GM12891 (cell line): Measurements from ENCODE around the gene MCAM.

Source experiments
- DNase-seq: peaks from one replicate; pipeline ENCODE4 v3.0.0; 2011; ENCODE audit warnings: low spot score; ENCODE audit not compliant: insufficient read length
- FAIRE-seq: peaks from 2 replicates; lab custom pipeline; 2011; peaks lifted over from hg19 to GRCh38; lab: Jason Lieb, UNC
- PAX5 ChIP-seq: IDR thresholded peaks from 2 replicates; pipeline ENCODE4 v1.6.1; 2011; ENCODE audit warnings: low read length, moderate library complexity, mild to moderate bottlenecking; ENCODE audit not compliant: insufficient read depth, severe bottlenecking
- POLR2A ChIP-seq: IDR thresholded peaks from 2 replicates; pipeline ENCODE4 v1.6.1; 2011; ENCODE audit warnings: low read depth, low read length, control low read depth
- POLR2AphosphoS5 ChIP-seq: IDR thresholded peaks from 2 replicates; pipeline ENCODE4 v1.6.1; 2011; ENCODE audit warnings: low read depth, low read length, control low read depth
- POU2F2 ChIP-seq: IDR thresholded peaks from 2 replicates; pipeline ENCODE4 v1.6.1; 2011; ENCODE audit warnings: low read depth, mild to moderate bottlenecking, control low read depth, low read length, moderate library complexity
- SPI1 ChIP-seq: IDR thresholded peaks from 2 replicates; pipeline ENCODE4 v1.6.1; 2011; ENCODE audit warnings: low read depth, low read length, control low read depth
- TAF1 ChIP-seq: IDR thresholded peaks from 2 replicates; pipeline ENCODE4 v1.6.1; 2011; ENCODE audit warnings: low read depth, low read length, control low read depth

MCAM gene

DNA sequence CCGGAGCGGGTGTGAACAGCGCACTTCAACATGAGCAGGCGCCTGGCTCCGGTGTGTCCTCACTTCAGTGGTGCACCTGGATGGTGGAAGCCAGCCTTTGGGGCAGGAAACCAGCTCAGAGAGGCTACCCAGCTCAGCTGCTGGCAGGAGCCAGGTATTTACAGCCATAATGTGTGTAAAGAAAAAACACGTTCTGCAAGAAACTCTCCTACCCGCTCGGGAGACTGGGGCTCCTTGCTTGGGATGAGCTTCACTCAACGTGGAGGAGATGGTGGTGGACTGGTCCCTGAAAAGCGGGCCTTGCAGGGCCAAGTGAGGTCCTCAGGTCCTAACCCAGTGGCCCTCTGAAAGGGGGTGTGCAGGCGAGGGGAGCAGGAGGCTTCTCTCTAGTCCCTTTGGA is 7.5 kb downstream of the MCAM start:
- DNase-seq = no peak
- FAIRE-seq = no peak
- TF ChIP-seq PAX5 = no peak
- no peak for TF ChIP-seq TAF1
- no peak for TF ChIP-seq SPI1
- no peak for TF ChIP-seq POLR2A
- TF ChIP-seq POU2F2 = no peak
- TF ChIP-seq POLR2AphosphoS5 = no peak

- FAIRE-seq (no peak), DNase-seq (no peak)
- TF ChIP-seq POU2F2 (no peak), POLR2AphosphoS5 (no peak), PAX5 (no peak)
These were observed 9.0 kb downstream of the MCAM start for GRCh38 chr11:119307974-119308373.

GRCh38 chr11:119307219-119307618 is 9.7 kb downstream of the MCAM start:
- FAIRE-seq = no peak
- no peak for DNase-seq

DNA sequence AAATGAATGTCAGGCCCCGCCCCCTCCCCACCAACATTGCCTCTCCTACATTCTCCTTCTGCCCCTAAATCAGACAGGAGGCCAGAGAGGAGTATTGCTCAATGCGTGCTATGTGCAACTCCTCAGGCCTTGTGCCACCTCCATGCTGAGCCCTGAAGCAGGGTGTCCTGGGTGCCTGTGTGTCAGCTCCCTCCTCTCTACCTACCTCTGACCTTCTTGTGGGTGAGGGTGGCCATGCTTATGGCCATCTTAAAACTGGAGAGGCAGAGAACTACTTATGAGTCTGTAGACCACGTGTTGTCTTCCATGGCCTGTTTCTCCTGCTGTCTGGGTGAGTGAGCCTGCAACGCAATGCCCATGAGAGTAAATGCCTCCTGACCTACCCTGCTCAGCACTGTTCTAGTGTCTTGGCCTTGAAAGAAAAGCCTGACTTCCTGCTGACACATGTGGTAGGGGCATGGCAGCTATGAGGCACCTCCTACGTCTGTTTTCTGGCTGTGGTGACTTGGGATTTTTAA is 10.5 kb downstream of the MCAM start:
- no peak for DNase-seq
- no peak for FAIRE-seq
- no peak for TF ChIP-seq POLR2A
- no peak for TF ChIP-seq SPI1
- TF ChIP-seq POU2F2 = no peak
- TF ChIP-seq PAX5 = no peak
- no peak for TF ChIP-seq TAF1
- TF ChIP-seq POLR2AphosphoS5 = no peak

More at GRCh38 chr11:119307219-119307618, 9.7 kb downstream of the MCAM start:
- no peak for TF ChIP-seq PAX5
- no peak for TF ChIP-seq SPI1
- TF ChIP-seq POLR2A = no peak
- TF ChIP-seq POU2F2 = no peak
- no peak for TF ChIP-seq TAF1
- TF ChIP-seq POLR2AphosphoS5 = no peak

- FAIRE-seq (no peak), DNase-seq (no peak)
- TF ChIP-seq PAX5 (no peak), POU2F2 (no peak), POLR2AphosphoS5 (no peak), POLR2A (no peak), TAF1 (no peak), SPI1 (no peak)
These were observed 11.2 kb downstream of the MCAM start for GRCh38 chr11:119305556-119306372.

- no peak for TF ChIP-seq SPI1
- TF ChIP-seq POLR2A = no peak
- no peak for TF ChIP-seq TAF1
- TF ChIP-seq POLR2AphosphoS5 = no peak
- no peak for TF ChIP-seq PAX5
- no peak for TF ChIP-seq POU2F2
- no peak for FAIRE-seq
- no peak for DNase-seq
These were observed 13.7 kb downstream of the MCAM start for GRCh38 chr11:119303227-119303718.

DNA sequence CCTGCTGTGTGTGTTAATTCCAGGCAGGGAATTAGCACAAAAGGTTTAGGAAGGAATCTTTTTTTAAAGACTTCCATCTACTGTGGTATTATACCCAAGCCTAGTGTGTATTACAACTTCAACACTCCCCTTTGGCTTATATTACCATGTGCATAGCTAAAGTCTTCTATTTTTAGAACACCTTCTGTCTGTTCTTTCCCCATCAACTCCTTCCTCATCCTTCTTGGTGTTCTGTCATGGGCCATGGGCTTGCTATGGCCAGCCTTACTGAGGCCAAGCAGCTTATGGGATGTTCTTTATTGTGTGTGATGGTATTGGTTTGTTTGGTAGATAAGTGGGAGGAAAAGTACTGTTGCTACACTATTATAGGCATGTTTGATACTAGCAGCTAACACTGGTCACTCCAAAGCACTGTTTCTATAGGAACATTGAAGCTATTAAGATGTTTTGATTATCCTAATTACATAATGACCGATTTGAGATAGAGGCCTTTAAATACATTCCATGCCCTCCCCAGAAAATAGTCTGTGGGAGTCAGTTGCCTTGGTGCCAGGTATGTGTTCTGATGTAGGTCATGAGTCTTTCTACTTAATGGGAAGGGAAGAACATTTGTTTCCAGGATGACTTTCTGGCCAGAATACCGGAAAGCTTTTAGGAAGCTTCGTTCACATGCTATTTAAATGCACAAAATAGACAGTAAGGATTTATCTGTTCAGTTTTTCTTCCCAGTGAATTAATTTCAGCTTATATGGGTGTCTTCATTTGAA is 16.5 kb downstream of the MCAM start:
- TF ChIP-seq TAF1 (no peak), SPI1 (no peak), POLR2AphosphoS5 (no peak), POLR2A (no peak), POU2F2 (no peak), PAX5 (no peak)
- DNase-seq = no peak
- FAIRE-seq = no peak

GRCh38 chr11:119299416-119299815 is 17.5 kb downstream of the MCAM start:
- DNase-seq (no peak), FAIRE-seq (no peak)
- TF ChIP-seq TAF1 (no peak), POLR2A (no peak), POU2F2 (no peak), PAX5 (no peak), SPI1 (no peak), POLR2AphosphoS5 (no peak)

GRCh38 chr11:119298726-119299125 is 18.2 kb downstream of the MCAM start:
- FAIRE-seq (no peak), DNase-seq (no peak)
- TF ChIP-seq SPI1 (no peak), TAF1 (no peak), POLR2A (no peak), POU2F2 (no peak), PAX5 (no peak), POLR2AphosphoS5 (no peak)
